GM23338 (cell line): Measurements from ENCODE around the gene RHCG. TPM values are rescaled to one million over a fixed set of nuclear protein-coding genes. Genes with fewer than 3 reads are reported as not detected.

Source experiments
- ATAC-seq: fragments of 200-7000 bp; cut with Tn5 transposase; 3 replicates; pipeline ENCODE4 v1.9.1; 2020
- DNase-seq: peaks from one replicate; pipeline ENCODE4 v3.0.0-alpha.2; 2015; ENCODE audit warnings: low spot score
- H2AFZ ChIP-seq: fragments of 200-600 bp; sonication (generic); 2 replicates; pipeline ENCODE4 v1.8.0; 2016; ENCODE audit warnings: antibody characterized with exemption, mild to moderate bottlenecking, moderate library complexity
- H3F3A ChIP-seq: fragments of 200-600 bp; sonication (generic); replicated peaks from 2 replicates; pipeline ENCODE4 v1.8.0; 2017; ENCODE audit warnings: antibody characterized with exemption, mixed run types, low read depth
- H3K27ac ChIP-seq: fragments of 200-600 bp; sonication (generic); 2 replicates; pipeline ENCODE4 v1.6.1; 2016; ENCODE audit warnings: low read depth
- H3K27me3 ChIP-seq: fragments of 200-600 bp; sonication (generic); 2 replicates; pipeline ENCODE4 v1.8.0; 2016; ENCODE audit warnings: mild to moderate bottlenecking, mixed run types, moderate library complexity; ENCODE audit not compliant: insufficient read depth
- H3K36me3 ChIP-seq: fragments of 200-600 bp; sonication (generic); 2 replicates; pipeline ENCODE4 v1.8.0; 2016; ENCODE audit warnings: mild to moderate bottlenecking; ENCODE audit not compliant: insufficient read depth
- H3K4me1 ChIP-seq: fragments of 200-600 bp; sonication (generic); 2 replicates; pipeline ENCODE4 v1.8.0; 2016; ENCODE audit warnings: mild to moderate bottlenecking, moderate library complexity; ENCODE audit not compliant: insufficient read depth
- H3K4me2 ChIP-seq: fragments of 200-600 bp; sonication (generic); 2 replicates; pipeline ENCODE4 v1.7.1; 2017; ENCODE audit warnings: mixed run types
- H3K4me3 ChIP-seq: fragments of 200-600 bp; sonication (generic); 2 replicates; pipeline ENCODE4 v1.6.1; 2016; ENCODE audit warnings: mixed run types
- H3K79me2 ChIP-seq: fragments of 200-600 bp; sonication (generic); replicated peaks from 2 replicates; pipeline ENCODE4 v1.8.0; 2017; ENCODE audit warnings: mild to moderate bottlenecking; ENCODE audit not compliant: insufficient read depth
- H3K9me2 ChIP-seq: fragments of 200-600 bp; sonication (generic); 2 replicates; pipeline ENCODE4 v1.8.0; 2017; ENCODE audit not compliant: insufficient read depth
- H4K20me1 ChIP-seq: fragments of 200-600 bp; sonication (generic); replicated peaks from 2 replicates; pipeline ENCODE4 v1.8.0; 2017; ENCODE audit warnings: mild to moderate bottlenecking; ENCODE audit not compliant: insufficient read depth
- H3K27ac Mint-ChIP-seq: 2 replicates; pipeline ENCODE4 v1.8.0; 2020; ENCODE audit warnings: inconsistent platforms, mild to moderate bottlenecking, moderate library complexity, mixed read lengths
- H3K27me3 Mint-ChIP-seq: 3 replicates; pipeline ENCODE4 v1.8.0; 2022; ENCODE audit warnings: low read depth, mild to moderate bottlenecking, moderate library complexity, mixed read lengths, inconsistent platforms; ENCODE audit not compliant: insufficient read depth, poor library complexity
- H3K36me3 Mint-ChIP-seq: 3 replicates; pipeline ENCODE4 v1.8.0; 2021; ENCODE audit warnings: low read depth, mild to moderate bottlenecking, inconsistent platforms, moderate library complexity, mixed read lengths
- H3K4me1 Mint-ChIP-seq: 3 replicates; pipeline ENCODE4 v1.8.0; 2020; ENCODE audit warnings: mild to moderate bottlenecking, inconsistent platforms, mixed read lengths
- H3K4me3 Mint-ChIP-seq: 3 replicates; pipeline ENCODE4 v1.8.0; 2021; ENCODE audit warnings: moderate library complexity, mild to moderate bottlenecking, inconsistent platforms, mixed read lengths
- H3K9me3 Mint-ChIP-seq: 3 replicates; pipeline ENCODE4 v1.8.0; 2020; ENCODE audit warnings: moderate library complexity, mild to moderate bottlenecking, inconsistent platforms, mixed read lengths
- CREB1 ChIP-seq: fragments of 250-450 bp; sonication (Bioruptor Pico); IDR thresholded peaks from 2 replicates; pipeline ENCODE4 v1.5.0; 2020; ENCODE audit warnings: low read depth, mild to moderate bottlenecking, moderate library complexity
- ETS1 ChIP-seq: IDR thresholded peaks from 2 replicates; pipeline ENCODE4 v1.6.1; 2016; ENCODE audit warnings: antibody characterized with exemption
- EZH2 ChIP-seq: fragments of 200-600 bp; sonication (generic); IDR thresholded peaks from one replicate; pipeline ENCODE4 v1.8.0; 2017; ENCODE audit warnings: antibody characterized with exemption, mild to moderate bottlenecking, low read depth; ENCODE audit not compliant: unreplicated experiment
- NANOG ChIP-seq: IDR thresholded peaks from 2 replicates; pipeline ENCODE4 v1.6.1; 2016; ENCODE audit warnings: antibody characterized with exemption, borderline replicate concordance
- POLR2AphosphoS5 ChIP-seq: IDR thresholded peaks from 2 replicates; pipeline ENCODE4 v1.6.1; 2016; ENCODE audit warnings: antibody characterized with exemption, low read depth
- STAT1 ChIP-seq: IDR thresholded peaks from one replicate; pipeline ENCODE4 v1.6.1; 2016; ENCODE audit warnings: antibody characterized with exemption; ENCODE audit not compliant: unreplicated experiment
- ZNF114 ChIP-seq: fragments of 250-450 bp; sonication (Bioruptor Pico); IDR thresholded peaks from 2 replicates; pipeline ENCODE4 v1.5.0; 2020; ENCODE audit warnings: mild to moderate bottlenecking, moderate library complexity
- ZNF331 ChIP-seq: fragments of 250-450 bp; sonication (Bioruptor Pico); IDR thresholded peaks from 2 replicates; pipeline ENCODE4 v1.5.0; 2020; ENCODE audit warnings: low read depth, mild to moderate bottlenecking, moderate library complexity
- ZNF462 ChIP-seq: fragments of 250-450 bp; sonication (Bioruptor Pico); IDR thresholded peaks from 2 replicates; pipeline ENCODE4 v1.5.0; 2020; ENCODE audit warnings: mild to moderate bottlenecking, moderate library complexity
- polyA plus RNA-seq: library from polyadenylated mRNA; unstranded; fragments of >200 nt; fragmentation: Nextera tagmentation; extraction: Ambion mirVana; gene quantifications from 2 replicates; pipeline ENCODE4 v1.2.1, GENCODE V29; 2016
- total RNA-seq: library from RNA; depleted of rRNA; stranded (reverse); fragments of >200 nt; shearing (Covaris generic); gene quantifications from 2 replicates; pipeline ENCODE4 v1.2.3, GENCODE V29; 2014

Gene RHCG
- total and polyA plus RNA-seq, 2 experiments from 2014 or later: 0.21 to 0.63 TPM

GRCh38 chr15:89460048-89460447, 36.3 kb downstream of the RHCG start:
- peaks cover 3% of the 10 kb centered on the region; the same call in 1 of the 2 replicates for H3K4me1 ChIP-seq
- no peak overlapping the region for H3K4me3 ChIP-seq
- no peak overlapping the region for H3K27ac ChIP-seq
- Mint-ChIP-seq H3K9me3 (peaks cover 4% of the 10 kb centered on the region; the same call in 1 of the 3 replicates), H3K4me3 (no peak overlapping the region), H3K4me1 (peaks cover 17% of the 10 kb centered on the region; the same call in 2 of the 3 replicates), H3K27me3 (peaks cover 27% of the 10 kb centered on the region), H3K36me3 (no peaks in the 10 kb centered on the region), H3K27ac (no peak overlapping the region)
- ATAC-seq: no peak
- DNase-seq: no peak
- TF ChIP-seq CREB1: no peak
- TF ChIP-seq ZNF114 (CRISPR knock-in tag): no peak
- TF ChIP-seq EZH2: no peak
- TF ChIP-seq STAT1: no peak
- TF ChIP-seq ZNF331: no peak
- no peak for TF ChIP-seq NANOG
- TF ChIP-seq POLR2AphosphoS5: no peak
- TF ChIP-seq ZNF462 (CRISPR knock-in tag): no peak
- TF ChIP-seq ETS1: no peak
- peaks cover 9% of the 10 kb centered on the region; the same call in 1 of the 2 replicates for H3K9me2 ChIP-seq
- H3K36me3 ChIP-seq: no peaks in the 10 kb centered on the region
- no peaks in the 10 kb centered on the region for H4K20me1 ChIP-seq
- H3K27me3 ChIP-seq: peaks cover 23% of the 10 kb centered on the region; the same call in 1 of the 2 replicates
- H3F3A ChIP-seq: no peaks in the 10 kb centered on the region
- no peaks in the 10 kb centered on the region for H3K79me2 ChIP-seq
- H3K4me2 ChIP-seq: no peak overlapping the region
- peak overlapping the region; percentile 66; the same call in 1 of the 2 replicates for H2AFZ ChIP-seq
